ENCODE results near the gene MMAA.

- TF ChIP-seq SMAD4 (CRISPR knock-in tag; conservative IDR thresholded peaks at IDR 0.05), result no peak
- no peak for TF ChIP-seq PBX2 (CRISPR knock-in tag; IDR thresholded peaks at IDR 0.05; ENCODE audit: low read depth)
- no peak for TF ChIP-seq PBX2 (tag; conservative IDR thresholded peaks at IDR 0.05; ENCODE audit: low read depth)
- no peak for TF ChIP-seq MYNN (IDR thresholded peaks at IDR 0.05)
- no peak for TF ChIP-seq MYNN (CRISPR knock-in tag; IDR thresholded peaks at IDR 0.05)
- TF ChIP-seq TEAD4 (IDR thresholded peaks at IDR 0.05; ENCODE audit: low read length), result no peak
- TF ChIP-seq TEAD4 (CRISPR knock-in tag; IDR thresholded peaks at IDR 0.05; ENCODE audit: borderline replicate concordance), result no peak
- TF ChIP-seq, protein P1, sequence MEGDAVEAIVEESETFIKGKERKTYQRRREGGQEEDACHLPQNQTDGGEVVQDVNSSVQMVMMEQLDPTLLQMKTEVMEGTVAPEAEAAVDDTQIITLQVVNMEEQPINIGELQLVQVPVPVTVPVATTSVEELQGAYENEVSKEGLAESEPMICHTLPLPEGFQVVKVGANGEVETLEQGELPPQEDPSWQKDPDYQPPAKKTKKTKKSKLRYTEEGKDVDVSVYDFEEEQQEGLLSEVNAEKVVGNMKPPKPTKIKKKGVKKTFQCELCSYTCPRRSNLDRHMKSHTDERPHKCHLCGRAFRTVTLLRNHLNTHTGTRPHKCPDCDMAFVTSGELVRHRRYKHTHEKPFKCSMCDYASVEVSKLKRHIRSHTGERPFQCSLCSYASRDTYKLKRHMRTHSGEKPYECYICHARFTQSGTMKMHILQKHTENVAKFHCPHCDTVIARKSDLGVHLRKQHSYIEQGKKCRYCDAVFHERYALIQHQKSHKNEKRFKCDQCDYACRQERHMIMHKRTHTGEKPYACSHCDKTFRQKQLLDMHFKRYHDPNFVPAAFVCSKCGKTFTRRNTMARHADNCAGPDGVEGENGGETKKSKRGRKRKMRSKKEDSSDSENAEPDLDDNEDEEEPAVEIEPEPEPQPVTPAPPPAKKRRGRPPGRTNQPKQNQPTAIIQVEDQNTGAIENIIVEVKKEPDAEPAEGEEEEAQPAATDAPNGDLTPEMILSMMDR (IDR thresholded peaks at IDR 0.05 in 2 of 3, conservative IDR thresholded peaks at IDR 0.05 in 1 of 3; ENCODE audit: insufficient read depth in 2 of 3, low read depth in 1 of 3, low read length in 3 of 3), result no peak
- no peak for TF ChIP-seq DPF2 (IDR thresholded peaks at IDR 0.05)
- no peak for TF ChIP-seq SP1 (CRISPR knock-in tag; IDR thresholded peaks at IDR 0.05)
- no peak for TF ChIP-seq NFRKB (IDR thresholded peaks at IDR 0.05; ENCODE audit: low read depth)
- TF ChIP-seq PHF20 (IDR thresholded peaks at IDR 0.05; ENCODE audit: partially characterized antibody), result no peak
- TF ChIP-seq ZNF780A (CRISPR knock-in tag; IDR thresholded peaks at IDR 0.05), result no peak
- TF ChIP-seq, protein P2, sequence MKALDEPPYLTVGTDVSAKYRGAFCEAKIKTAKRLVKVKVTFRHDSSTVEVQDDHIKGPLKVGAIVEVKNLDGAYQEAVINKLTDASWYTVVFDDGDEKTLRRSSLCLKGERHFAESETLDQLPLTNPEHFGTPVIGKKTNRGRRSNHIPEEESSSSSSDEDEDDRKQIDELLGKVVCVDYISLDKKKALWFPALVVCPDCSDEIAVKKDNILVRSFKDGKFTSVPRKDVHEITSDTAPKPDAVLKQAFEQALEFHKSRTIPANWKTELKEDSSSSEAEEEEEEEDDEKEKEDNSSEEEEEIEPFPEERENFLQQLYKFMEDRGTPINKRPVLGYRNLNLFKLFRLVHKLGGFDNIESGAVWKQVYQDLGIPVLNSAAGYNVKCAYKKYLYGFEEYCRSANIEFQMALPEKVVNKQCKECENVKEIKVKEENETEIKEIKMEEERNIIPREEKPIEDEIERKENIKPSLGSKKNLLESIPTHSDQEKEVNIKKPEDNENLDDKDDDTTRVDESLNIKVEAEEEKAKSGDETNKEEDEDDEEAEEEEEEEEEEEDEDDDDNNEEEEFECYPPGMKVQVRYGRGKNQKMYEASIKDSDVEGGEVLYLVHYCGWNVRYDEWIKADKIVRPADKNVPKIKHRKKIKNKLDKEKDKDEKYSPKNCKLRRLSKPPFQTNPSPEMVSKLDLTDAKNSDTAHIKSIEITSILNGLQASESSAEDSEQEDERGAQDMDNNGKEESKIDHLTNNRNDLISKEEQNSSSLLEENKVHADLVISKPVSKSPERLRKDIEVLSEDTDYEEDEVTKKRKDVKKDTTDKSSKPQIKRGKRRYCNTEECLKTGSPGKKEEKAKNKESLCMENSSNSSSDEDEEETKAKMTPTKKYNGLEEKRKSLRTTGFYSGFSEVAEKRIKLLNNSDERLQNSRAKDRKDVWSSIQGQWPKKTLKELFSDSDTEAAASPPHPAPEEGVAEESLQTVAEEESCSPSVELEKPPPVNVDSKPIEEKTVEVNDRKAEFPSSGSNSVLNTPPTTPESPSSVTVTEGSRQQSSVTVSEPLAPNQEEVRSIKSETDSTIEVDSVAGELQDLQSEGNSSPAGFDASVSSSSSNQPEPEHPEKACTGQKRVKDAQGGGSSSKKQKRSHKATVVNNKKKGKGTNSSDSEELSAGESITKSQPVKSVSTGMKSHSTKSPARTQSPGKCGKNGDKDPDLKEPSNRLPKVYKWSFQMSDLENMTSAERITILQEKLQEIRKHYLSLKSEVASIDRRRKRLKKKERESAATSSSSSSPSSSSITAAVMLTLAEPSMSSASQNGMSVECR (CRISPR knock-in tag; IDR thresholded peaks at IDR 0.05), result no peak
- TF ChIP-seq POLR3A (IDR thresholded peaks at IDR 0.05; ENCODE audit: borderline replicate concordance, extremely low read depth, insufficient read depth, insufficient read length), result no peak
- TF ChIP-seq BRCA1 (IDR thresholded peaks at IDR 0.05), result no peak
- no peak for TF ChIP-seq BRCA1 (CRISPR knock-in tag; IDR thresholded peaks at IDR 0.05)
Measured at GRCh38 chr4:145626623-145626982, 7.4 kb downstream of the MMAA start.
